ENCODE measurements around the gene HMOX2. TPM values are rescaled to one million over a fixed set of nuclear protein-coding genes. Genes with fewer than 3 reads are reported as not detected.

Gene HMOX2
- total and polyA plus RNA-seq, 2 of the 13 experiments (the other 11 are each of a cell fraction or from before 2014, with no cell fraction given) = 60.3 to 70.4 TPM

DNA sequence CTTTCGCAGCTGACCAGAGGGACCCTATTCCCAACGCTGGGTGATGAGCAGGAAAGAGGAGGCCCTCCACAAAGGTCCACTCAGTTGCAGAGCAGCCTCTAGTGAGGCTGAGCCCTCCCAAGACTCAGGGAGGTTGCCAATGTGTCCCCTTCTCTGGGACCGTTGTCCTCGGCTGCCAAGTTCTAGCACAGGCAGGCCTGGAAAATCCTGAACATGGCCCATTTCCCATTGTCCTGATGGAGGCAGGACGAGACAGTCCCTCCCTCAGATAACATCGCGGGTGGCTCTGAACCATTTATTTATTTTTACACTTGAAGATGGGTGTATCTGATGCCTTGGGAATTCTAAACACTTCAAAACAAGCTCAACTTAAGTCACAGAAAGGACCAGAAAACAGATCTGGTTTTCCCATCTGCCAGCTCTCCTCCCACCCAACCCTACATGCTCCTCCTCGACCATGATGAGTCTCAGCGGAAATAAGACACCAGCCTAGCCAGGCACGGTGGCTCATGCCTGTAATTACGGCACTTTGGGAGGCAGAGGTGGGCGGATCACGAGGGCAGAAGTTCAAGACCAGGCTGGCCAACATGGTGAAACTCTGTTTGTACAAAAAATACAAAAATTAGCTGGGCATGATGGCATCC, 49.6 kb downstream of the HMOX2 start:
- BruUV-seq (replicated peaks) = no TSS peak
- H2AFZ ChIP-seq (ENCODE audit: low read length) = no peak overlapping the region
- FAIRE-seq (no peak), DNase-seq (ENCODE audit: low spot score) (no peak), ATAC-seq (no peak)
- TF ChIP-seq AKAP8 (CRISPR knock-in tag; IDR thresholded peaks at IDR 0.05) (0 out of 2 replicates have a peak, but pooled peaks have one; percentile 17), ZNF614 (CRISPR knock-in tag; IDR thresholded peaks at IDR 0.05; ENCODE audit: borderline replicate concordance) (no peak), MTA3 (CRISPR knock-in tag; IDR thresholded peaks at IDR 0.05) (no peak)
- TF ChIP-seq, protein P1, sequence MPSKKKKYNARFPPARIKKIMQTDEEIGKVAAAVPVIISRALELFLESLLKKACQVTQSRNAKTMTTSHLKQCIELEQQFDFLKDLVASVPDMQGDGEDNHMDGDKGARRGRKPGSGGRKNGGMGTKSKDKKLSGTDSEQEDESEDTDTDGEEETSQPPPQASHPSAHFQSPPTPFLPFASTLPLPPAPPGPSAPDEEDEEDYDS (CRISPR knock-in tag; IDR thresholded peaks at IDR 0.05) = no peak
- H3K4me1 ChIP-seq (ENCODE audit: insufficient read depth, low read length) = no peaks in the 10 kb centered on the region
- WGBS (ENCODE audit: low lambda C conversion rate) = 93% methylated on average over 11 of the region's 13 CpGs
- no peak overlapping the region for H3K4me3 ChIP-seq (replicated peaks in 1 of 3; ENCODE audit: insufficient read depth in 1 of 3, low read depth in 2 of 3, low read length in 3 of 3)
- in situ Hi-C loops (cut with HindIII; ENCODE audit: extremely low pct_ligation_motif_present, low pct_unique_long_range_greater_than_20kb) = no loop called here
- no peak overlapping the region for H3K27ac ChIP-seq (ENCODE audit: extremely low read length, insufficient read depth, low read length)
- POLR2A ChIA-PET = no interaction called here
- no peaks in the 10 kb centered on the region for H3K9me3 ChIP-seq (ENCODE audit: low read length)
- peaks cover 21% of the 10 kb centered on the region for H4K20me1 ChIP-seq (ENCODE audit: insufficient read depth, low read length)
- H3K27me3 ChIP-seq (ENCODE audit: control insufficient read depth in 1 of 2, insufficient read depth in 2 of 2, low read length in 2 of 2) = no peaks in the 10 kb centered on the region
- intact Hi-C loops (cut with micrococcal nuclease; ENCODE audit: unreplicated experiment) = no loop called here
- no peak overlapping the region for H3K9ac ChIP-seq (ENCODE audit: insufficient read depth, low read depth, low read length)
- peaks cover 75% of the 10 kb centered on the region for H3K79me2 ChIP-seq (ENCODE audit: insufficient read depth, low read length)
- no peak overlapping the region for H3K4me2 ChIP-seq (ENCODE audit: low read depth, low read length)
- CTCF ChIA-PET (ENCODE audit: low intra/inter-chr PET ratio, low total read pairs) = no interaction called here
- H3K36me3 ChIP-seq (replicated peaks in 1 of 2; ENCODE audit: control insufficient read depth in 1 of 2, insufficient read depth in 2 of 2, low read length in 2 of 2) = peaks cover 18 to 32% of the 10 kb centered on the region in 2 experiments

DNA sequence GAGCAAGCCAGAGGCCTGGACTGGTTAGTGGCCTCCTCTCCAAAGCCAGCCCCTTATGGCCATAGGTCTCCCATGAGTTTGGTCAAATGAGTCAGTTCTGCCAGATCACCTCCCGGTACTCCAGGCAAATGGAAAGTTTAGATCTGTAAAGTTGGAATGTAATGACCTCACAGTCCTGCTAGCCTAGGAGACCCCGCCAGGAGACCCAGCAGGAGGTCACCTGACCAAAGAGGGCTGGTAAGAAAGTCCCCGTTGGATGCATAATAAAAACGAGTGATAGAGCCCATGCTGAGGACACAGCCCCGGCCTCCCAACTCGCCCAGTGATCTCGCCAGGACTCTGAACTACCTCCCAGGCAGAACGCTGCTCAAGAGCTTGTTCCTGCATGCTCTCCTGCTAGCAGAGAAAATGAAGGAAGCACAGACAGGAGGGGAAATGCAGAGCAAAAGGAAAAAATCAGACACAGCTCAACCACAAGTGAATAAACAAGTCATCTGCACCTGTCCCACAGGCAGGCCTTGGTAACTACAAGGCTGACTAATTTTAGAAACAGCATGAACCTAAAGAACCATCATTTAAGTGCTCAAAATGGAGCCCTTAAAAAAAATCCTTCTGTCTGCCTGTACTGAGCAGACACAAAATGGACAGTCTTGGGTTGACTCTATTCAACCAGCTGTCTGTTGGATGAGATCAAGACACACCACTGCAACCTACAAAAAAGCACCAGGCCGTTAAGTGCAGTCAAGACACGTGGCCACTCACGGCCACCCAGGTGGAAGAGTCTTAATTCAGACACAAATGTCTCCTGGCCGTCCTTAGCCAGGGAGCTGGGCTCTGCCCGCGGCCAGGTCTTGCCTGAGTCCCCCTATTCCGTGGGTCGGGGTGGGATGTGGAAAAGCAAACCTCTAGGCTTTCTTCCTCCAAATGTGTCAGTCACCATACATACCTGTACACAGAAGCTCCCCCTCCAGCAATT, 53.2 kb downstream of the HMOX2 start:
- in situ Hi-C loops (cut with HindIII; ENCODE audit: extremely low pct_ligation_motif_present, low pct_unique_long_range_greater_than_20kb) = no loop called here
- WGBS (ENCODE audit: low lambda C conversion rate) = 92% methylated on average over 14 of the region's 16 CpGs
- intact Hi-C loops (cut with micrococcal nuclease; ENCODE audit: unreplicated experiment) = no loop called here
- Histone ChIP-seq H3K4me1 (ENCODE audit: insufficient read depth, low read length) (peaks cover 31% of the 10 kb centered on the region), H3K27me3 (ENCODE audit: control insufficient read depth in 1 of 2, insufficient read depth in 2 of 2, low read length in 2 of 2) (no peaks in the 10 kb centered on the region), H3K4me2 (ENCODE audit: low read depth, low read length) (no peak overlapping the region), H2AFZ (ENCODE audit: low read length) (no peak overlapping the region), H4K20me1 (ENCODE audit: insufficient read depth, low read length) (peaks cover 31% of the 10 kb centered on the region; the same call in 1 of the 2 replicates), H3K27ac (ENCODE audit: extremely low read length, insufficient read depth, low read length) (no peak overlapping the region), H3K4me3 (replicated peaks in 1 of 3; ENCODE audit: insufficient read depth in 1 of 3, low read depth in 2 of 3, low read length in 3 of 3) (no peak overlapping the region), H3K9me3 (ENCODE audit: low read length) (no peaks in the 10 kb centered on the region), H3K36me3 (replicated peaks in 1 of 2; ENCODE audit: control insufficient read depth in 1 of 2, insufficient read depth in 2 of 2, low read length in 2 of 2) (peaks cover 11 to 26% of the 10 kb centered on the region in 2 experiments), H3K79me2 (ENCODE audit: insufficient read depth, low read length) (peaks cover 83% of the 10 kb centered on the region), H3K9ac (ENCODE audit: insufficient read depth, low read depth, low read length) (no peak overlapping the region)
- FAIRE-seq (no peak), DNase-seq (ENCODE audit: low spot score) (no peak), ATAC-seq (no peak)
- BruUV-seq (replicated peaks) = no TSS peak
- POLR2A ChIA-PET = interaction anchor here (0.8 kb wide), 1 partner anchor 12 kb away, joined by 6 read pairs; no protein-coding TSS in a partner anchor
- CTCF ChIA-PET (ENCODE audit: low intra/inter-chr PET ratio, low total read pairs) = no interaction called here
- TF ChIP-seq, protein P2, sequence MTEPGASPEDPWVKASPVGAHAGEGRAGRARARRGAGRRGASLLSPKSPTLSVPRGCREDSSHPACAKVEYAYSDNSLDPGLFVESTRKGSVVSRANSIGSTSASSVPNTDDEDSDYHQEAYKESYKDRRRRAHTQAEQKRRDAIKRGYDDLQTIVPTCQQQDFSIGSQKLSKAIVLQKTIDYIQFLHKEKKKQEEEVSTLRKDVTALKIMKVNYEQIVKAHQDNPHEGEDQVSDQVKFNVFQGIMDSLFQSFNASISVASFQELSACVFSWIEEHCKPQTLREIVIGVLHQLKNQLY (CRISPR knock-in tag; IDR thresholded peaks at IDR 0.05) = no peak
- TF ChIP-seq ZSCAN12 (CRISPR knock-in tag; IDR thresholded peaks at IDR 0.05) (no peak), CENPX (CRISPR knock-in tag; IDR thresholded peaks at IDR 0.05) (no peak), ZBTB8A (CRISPR knock-in tag; IDR thresholded peaks at IDR 0.05; ENCODE audit: borderline replicate concordance, low read depth) (no peak), NR3C1 (CRISPR knock-in tag; IDR thresholded peaks at IDR 0.05) (no peak), EED (CRISPR knock-in tag; IDR thresholded peaks at IDR 0.05) (no peak)
- TF ChIP-seq, protein P3, sequence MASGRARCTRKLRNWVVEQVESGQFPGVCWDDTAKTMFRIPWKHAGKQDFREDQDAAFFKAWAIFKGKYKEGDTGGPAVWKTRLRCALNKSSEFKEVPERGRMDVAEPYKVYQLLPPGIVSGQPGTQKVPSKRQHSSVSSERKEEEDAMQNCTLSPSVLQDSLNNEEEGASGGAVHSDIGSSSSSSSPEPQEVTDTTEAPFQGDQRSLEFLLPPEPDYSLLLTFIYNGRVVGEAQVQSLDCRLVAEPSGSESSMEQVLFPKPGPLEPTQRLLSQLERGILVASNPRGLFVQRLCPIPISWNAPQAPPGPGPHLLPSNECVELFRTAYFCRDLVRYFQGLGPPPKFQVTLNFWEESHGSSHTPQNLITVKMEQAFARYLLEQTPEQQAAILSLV (CRISPR knock-in tag; IDR thresholded peaks at IDR 0.05; ENCODE audit: borderline replicate concordance) = no peak
